ENCODE measurements around the gene KLHL11. TPM values are rescaled to one million over a fixed set of nuclear protein-coding genes. Genes with fewer than 3 reads are reported as not detected.

KLHL11 gene
- total RNA-seq, 1 experiment from 2014 or later, result 14.3 TPM

- DNase-seq (ENCODE audit: low spot score), result peak; percentile 63
These were observed 53.5 kb downstream of the KLHL11 start, which contains the start of gene P3H4 for GRCh38 chr17:41811549-41812380. P3H4 (minus strand) TSS chr17:41811949; CDS start chr17:41811915, 34 bp downstream.

- no peak for DNase-seq (ENCODE audit: low spot score)
These were observed 54.3 kb downstream of the KLHL11 start for GRCh38 chr17:41810659-41811548.

- DNase-seq (ENCODE audit: low spot score), result no peak
These were observed 58.4 kb downstream of the KLHL11 start for GRCh38 chr17:41806685-41807445.

Other genes starting within 250 kb of the KLHL11 start
- gene KRT17, start 240.8 kb downstream of the KLHL11 start, total RNA-seq (2014; rRNA removed; shearing (Covaris generic)), result 81.4 and 83.8 TPM in 2 replicates
- gene EIF1, start 176.5 kb downstream of the KLHL11 start, total RNA-seq (2014; rRNA removed; shearing (Covaris generic)), result 86.6 and 90.0 TPM in 2 replicates
- not detected in 2 replicates for gene GAST, start 153.1 kb downstream of the KLHL11 start, total RNA-seq (2014; rRNA removed; shearing (Covaris generic))
- gene HAP1, start 130.8 kb downstream of the KLHL11 start, total RNA-seq (2014; rRNA removed; shearing (Covaris generic)), result 0.06 TPM in 1 of 2 replicates, not detected in the other
- gene JUP, start 78.7 kb downstream of the KLHL11 start, total RNA-seq (2014; rRNA removed; shearing (Covaris generic)), result 5.5 and 5.9 TPM in 2 replicates
- gene P3H4, start 53.5 kb downstream of the KLHL11 start, total RNA-seq (2014; rRNA removed; shearing (Covaris generic)), result 53.6 and 57.5 TPM in 2 replicates
- 90.7 and 91.9 TPM in 2 replicates for gene FKBP10, start 52.4 kb downstream of the KLHL11 start, total RNA-seq (2014; rRNA removed; shearing (Covaris generic))
- 86.8 and 88.0 TPM in 2 replicates for gene NT5C3B, start 29.2 kb downstream of the KLHL11 start, total RNA-seq (2014; rRNA removed; shearing (Covaris generic))
- not detected in 2 replicates for gene KLHL10, start 27.6 kb downstream of the KLHL11 start, total RNA-seq (2014; rRNA removed; shearing (Covaris generic))
- 98.9 and 101 TPM in 2 replicates for gene ACLY, start 53.5 kb upstream of the KLHL11 start, total RNA-seq (2014; rRNA removed; shearing (Covaris generic))
- gene ODAD4, start 65.2 kb upstream of the KLHL11 start, total RNA-seq (2014; rRNA removed; shearing (Covaris generic)), result 1.2 and 1.4 TPM in 2 replicates
- 47.5 and 64.8 TPM in 2 replicates for gene CNP, start 101.4 kb upstream of the KLHL11 start, total RNA-seq (2014; rRNA removed; shearing (Covaris generic))
- gene DNAJC7, start 152.0 kb upstream of the KLHL11 start, total RNA-seq (2014; rRNA removed; shearing (Covaris generic)), result 86.7 and 109 TPM in 2 replicates
- 23.9 and 36.9 TPM in 2 replicates for gene NKIRAS2, start 154.7 kb upstream of the KLHL11 start, total RNA-seq (2014; rRNA removed; shearing (Covaris generic))
- gene C17orf113, start 185.2 kb upstream of the KLHL11 start, total RNA-seq (2014; rRNA removed; shearing (Covaris generic)), result 0.19 and 0.62 TPM in 2 replicates
- gene ZNF385C, start 233.1 kb upstream of the KLHL11 start, total RNA-seq (2014; rRNA removed; shearing (Covaris generic)), result 0.04 TPM in 1 of 2 replicates, not detected in the other
- gene DHX58, start 247.3 kb upstream of the KLHL11 start, total RNA-seq (2014; rRNA removed; shearing (Covaris generic)), result 7.5 and 7.7 TPM in 2 replicates

Measured in H4 (cell line).